Measurements from ENCODE around the gene KCNT1. TPM values are rescaled to one million over a fixed set of nuclear protein-coding genes. Genes with fewer than 3 reads are reported as not detected.
A peak's percentile ranks its signal among the peaks of the same experiment; 100 is the strongest.

The KCNT1 gene
- total and polyA plus RNA-seq, 4 experiments from 2014 or later: 0.06 to 0.20 TPM; not detected in 2

DNA sequence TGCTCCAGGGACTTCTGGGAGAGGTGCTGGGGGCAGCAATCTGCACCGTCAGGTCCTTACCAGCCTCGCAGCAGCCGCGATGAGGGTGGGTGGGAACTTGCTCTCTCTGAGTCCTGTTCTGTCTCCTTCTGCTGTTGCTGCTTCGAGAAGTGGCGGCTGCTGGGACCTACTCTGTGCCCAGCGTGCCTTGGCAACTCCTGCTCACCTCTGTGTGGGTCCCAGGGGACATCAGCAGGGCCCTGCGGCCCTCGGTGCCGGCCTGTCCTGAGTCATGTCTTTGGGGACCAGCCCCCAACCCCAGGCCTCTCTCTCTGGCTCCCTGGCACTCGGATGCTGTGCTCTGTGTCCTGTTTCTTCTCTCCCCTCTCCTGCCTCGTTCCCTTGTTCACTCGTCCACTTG is 49.5 kb downstream of the KCNT1 start:
- Mint-ChIP-seq H3K9me3 (peaks cover 0 to 6% (median 0%) of the 10 kb centered on the region in 8 donors), H3K4me1 (no peaks in the 10 kb centered on the region), H3K4me3 (no peak overlapping the region), H3K27ac (peak overlapping the region in 1 of 7 donors; percentile 59), H3K27me3 (peaks cover 2 to 4% of the 10 kb centered on the region in 2 donors), H3K36me3 (no peaks in the 10 kb centered on the region)
- H3K27me3 ChIP-seq (ENCODE audit: insufficient read depth, low read length): no peaks in the 10 kb centered on the region
- no peak overlapping the region for H3K4me3 ChIP-seq (ENCODE audit: low read length in 2 of 2)
- H3K36me3 ChIP-seq (ENCODE audit: insufficient read depth, low read length): no peaks in the 10 kb centered on the region
- POLR2A ChIA-PET (ENCODE audit: partially characterized antibody): no interaction called here
- CTCF ChIA-PET (ENCODE audit: partially characterized antibody): no interaction called here
- intact Hi-C loops (cut with micrococcal nuclease): no loop called here
- no peak overlapping the region for H3K27ac ChIP-seq (ENCODE audit: low read depth, low read length)
- H3K9me3 ChIP-seq (ENCODE audit: control insufficient read depth in 1 of 2, low read length in 2 of 2): peaks cover 0 to 4% of the 10 kb centered on the region in 2 donors
- no peaks in the 10 kb centered on the region for H3K4me1 ChIP-seq (ENCODE audit: insufficient read depth, low read length)
- no peak for DNase-seq

DNA sequence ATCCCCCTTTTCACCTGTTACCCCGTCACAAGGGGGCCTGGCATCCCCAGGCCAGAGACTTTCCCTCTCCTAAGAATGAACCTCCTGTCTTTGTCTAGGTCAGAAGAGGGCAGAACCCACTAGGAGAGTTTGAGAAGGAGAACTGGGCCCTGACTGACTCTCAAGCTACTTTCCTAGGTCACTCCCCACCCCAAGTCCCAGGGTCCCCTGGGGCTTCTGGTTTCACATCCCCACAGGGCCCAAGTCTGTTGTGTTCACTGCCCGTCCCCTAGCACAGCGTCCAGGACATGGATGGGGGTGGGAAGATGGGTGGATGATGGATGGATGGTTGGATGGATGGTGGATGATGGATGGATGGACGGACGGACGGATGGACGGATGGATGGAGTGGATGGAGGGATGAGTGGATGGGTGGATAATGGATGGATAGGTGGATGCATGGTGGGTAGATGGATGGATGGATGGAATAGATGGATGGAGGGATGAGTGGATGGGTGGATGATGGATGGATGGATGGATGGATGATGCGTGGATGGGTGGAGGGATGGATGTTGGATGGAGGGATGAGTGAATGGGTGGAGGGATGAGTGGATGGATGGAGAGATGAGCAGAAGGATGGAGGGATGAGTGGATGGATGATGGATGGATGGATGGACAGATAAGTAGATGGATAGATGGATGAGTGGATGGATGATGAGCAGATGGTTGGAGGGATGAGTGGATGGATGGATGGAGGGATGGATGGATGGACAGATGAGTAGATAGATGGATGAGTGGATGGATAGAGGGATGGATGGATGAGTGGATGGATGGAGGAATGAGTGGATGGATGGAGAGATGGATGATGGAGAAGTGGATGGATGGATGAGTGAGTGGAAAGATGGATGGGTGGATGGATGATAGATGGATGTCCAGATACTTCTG is 50.6 kb downstream of the KCNT1 start:
- Mint-ChIP-seq H3K4me1 (no peaks in the 10 kb centered on the region), H3K9me3 (peaks cover 0 to 6% (median 0%) of the 10 kb centered on the region in 8 donors), H3K27me3 (peaks cover 2% of the 10 kb centered on the region in 2 donors), H3K36me3 (no peaks in the 10 kb centered on the region), H3K27ac (peak overlapping the region in 1 of 7 donors; percentile 71), H3K4me3 (no peak overlapping the region)
- no peaks in the 10 kb centered on the region for H3K27me3 ChIP-seq (ENCODE audit: insufficient read depth, low read length)
- peaks cover 0 to 4% of the 10 kb centered on the region in 2 donors for H3K9me3 ChIP-seq (ENCODE audit: control insufficient read depth in 1 of 2, low read length in 2 of 2)
- no peak for DNase-seq
- H3K4me1 ChIP-seq (ENCODE audit: insufficient read depth, low read length): no peaks in the 10 kb centered on the region
- POLR2A ChIA-PET (ENCODE audit: partially characterized antibody): no interaction called here
- H3K4me3 ChIP-seq (ENCODE audit: low read length in 2 of 2): no peak overlapping the region
- no peaks in the 10 kb centered on the region for H3K36me3 ChIP-seq (ENCODE audit: insufficient read depth, low read length)
- intact Hi-C loops (cut with micrococcal nuclease): no loop called here
- no peak overlapping the region for H3K27ac ChIP-seq (ENCODE audit: low read depth, low read length)
- CTCF ChIA-PET (ENCODE audit: partially characterized antibody): no interaction called here

DNA sequence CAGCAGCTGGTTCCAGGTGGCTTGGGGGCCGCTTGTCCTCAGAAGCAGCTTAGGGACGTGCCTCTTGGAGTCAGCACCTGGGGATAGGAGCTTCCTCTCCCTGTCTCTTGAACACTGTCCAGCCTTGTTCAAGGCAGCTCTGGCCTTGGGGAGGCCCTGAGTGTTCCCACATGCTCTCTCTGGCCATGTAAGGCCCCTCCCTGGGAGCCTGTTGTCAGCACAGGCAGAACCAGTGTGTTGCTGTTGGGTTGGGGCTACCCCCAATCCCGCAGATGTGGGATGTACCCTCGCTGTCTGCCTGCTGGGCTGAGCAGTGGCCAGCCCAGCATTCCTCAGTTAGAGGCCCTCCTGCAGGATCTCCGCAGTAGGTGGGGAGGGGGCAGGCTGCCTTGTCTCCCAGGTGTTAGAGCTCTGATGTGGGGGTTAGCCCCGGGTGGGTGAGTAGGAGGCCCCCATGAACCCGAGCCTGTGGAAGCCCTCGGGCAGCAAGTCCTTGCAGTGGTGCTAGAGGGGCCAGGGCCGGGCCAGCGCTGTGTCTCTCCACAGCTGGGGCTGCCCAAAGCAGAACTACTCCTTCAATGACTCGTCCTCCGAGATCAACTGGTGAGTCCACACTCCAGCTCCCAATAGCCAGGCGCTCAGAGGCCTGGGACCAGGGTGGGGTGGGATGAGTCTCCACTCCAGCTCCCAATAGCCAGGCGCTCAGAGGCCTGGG is 51.6 kb downstream of the KCNT1 start:
- no peaks in the 10 kb centered on the region for H3K36me3 ChIP-seq (ENCODE audit: insufficient read depth, low read length)
- H3K36me3 Mint-ChIP-seq: no peaks in the 10 kb centered on the region
- peaks cover 0 to 6% (median 0%) of the 10 kb centered on the region in 8 donors for H3K9me3 Mint-ChIP-seq
- H3K27me3 ChIP-seq (ENCODE audit: insufficient read depth, low read length): no peaks in the 10 kb centered on the region
- H3K4me3 ChIP-seq (ENCODE audit: low read length in 2 of 2): no peak overlapping the region
- peaks cover 2% of the 10 kb centered on the region in 2 donors for H3K27me3 Mint-ChIP-seq
- H3K4me1 ChIP-seq (ENCODE audit: insufficient read depth, low read length): no peaks in the 10 kb centered on the region
- no peak for DNase-seq
- no peak overlapping the region for H3K27ac ChIP-seq (ENCODE audit: low read depth, low read length)
- no peak overlapping the region for H3K27ac Mint-ChIP-seq
- intact Hi-C loops (cut with micrococcal nuclease): no loop called here
- no peak overlapping the region for H3K4me3 Mint-ChIP-seq
- POLR2A ChIA-PET (ENCODE audit: partially characterized antibody): no interaction called here
- H3K9me3 ChIP-seq (ENCODE audit: control insufficient read depth in 1 of 2, low read length in 2 of 2): peaks cover 0 to 4% of the 10 kb centered on the region in 2 donors
- CTCF ChIA-PET (ENCODE audit: partially characterized antibody): no interaction called here
- H3K4me1 Mint-ChIP-seq: no peaks in the 10 kb centered on the region

DNA sequence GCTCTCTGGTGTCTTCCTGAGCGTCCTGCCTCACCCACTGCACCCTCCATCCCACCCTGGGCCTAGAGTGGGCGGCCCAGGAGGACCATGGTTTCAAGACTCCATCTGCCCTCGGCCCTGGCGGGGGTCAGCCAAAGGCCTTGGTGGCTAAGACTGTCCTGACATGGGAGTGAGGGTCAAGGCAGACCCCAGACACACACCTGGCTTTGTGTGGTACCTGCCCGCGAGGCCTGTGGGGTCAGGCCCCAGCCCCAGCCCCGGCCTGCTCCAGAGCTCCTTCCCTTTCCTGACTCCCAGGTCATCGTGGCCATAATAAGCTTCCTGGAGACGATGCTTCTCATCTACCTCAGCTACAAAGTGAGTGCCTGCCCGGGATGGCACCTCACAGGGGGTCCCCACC is 54.6 kb downstream of the KCNT1 start:
- H3K4me1 Mint-ChIP-seq: no peaks in the 10 kb centered on the region
- CTCF ChIA-PET (ENCODE audit: partially characterized antibody): no interaction called here
- Histone ChIP-seq H3K9me3 (ENCODE audit: control insufficient read depth in 1 of 2, low read length in 2 of 2) (peaks cover 0 to 4% of the 10 kb centered on the region in 2 donors), H3K27ac (ENCODE audit: low read depth, low read length) (no peak overlapping the region), H3K4me1 (ENCODE audit: insufficient read depth, low read length) (no peaks in the 10 kb centered on the region), H3K27me3 (ENCODE audit: insufficient read depth, low read length) (no peaks in the 10 kb centered on the region), H3K36me3 (ENCODE audit: insufficient read depth, low read length) (no peaks in the 10 kb centered on the region), H3K4me3 (ENCODE audit: low read length in 2 of 2) (no peak overlapping the region)
- H3K36me3 Mint-ChIP-seq: no peaks in the 10 kb centered on the region
- no peak overlapping the region for H3K4me3 Mint-ChIP-seq
- POLR2A ChIA-PET (ENCODE audit: partially characterized antibody): no interaction called here
- no peak for DNase-seq
- peaks cover 0 to 6% (median 0%) of the 10 kb centered on the region in 8 donors for H3K9me3 Mint-ChIP-seq
- intact Hi-C loops (cut with micrococcal nuclease): no loop called here
- peaks cover 2 to 6% of the 10 kb centered on the region in 2 donors for H3K27me3 Mint-ChIP-seq
- no peak overlapping the region for H3K27ac Mint-ChIP-seq

DNA sequence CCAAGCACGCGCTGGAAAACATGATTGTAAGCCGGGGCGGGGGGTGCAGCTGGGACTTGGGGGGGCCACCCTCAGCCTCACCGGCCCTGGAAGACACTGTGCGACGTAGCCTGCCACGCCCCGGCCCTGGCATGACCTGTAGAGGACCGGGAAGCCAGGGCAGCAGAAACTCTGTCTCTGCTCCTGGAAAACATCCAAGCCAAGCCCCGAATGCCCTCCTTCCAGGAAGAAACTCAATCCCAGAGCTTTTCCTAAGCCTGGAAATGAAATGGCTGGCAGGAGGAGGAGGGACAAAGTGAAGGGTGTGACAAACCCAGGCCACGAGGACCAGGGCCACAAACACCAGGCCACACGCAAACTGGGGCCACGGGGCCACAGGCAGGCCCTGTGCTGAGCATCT is 55.4 kb downstream of the KCNT1 start:
- no peak overlapping the region for H3K4me3 Mint-ChIP-seq
- Histone ChIP-seq H3K27me3 (ENCODE audit: insufficient read depth, low read length) (no peaks in the 10 kb centered on the region), H3K4me1 (ENCODE audit: insufficient read depth, low read length) (no peaks in the 10 kb centered on the region), H3K9me3 (ENCODE audit: control insufficient read depth in 1 of 2, low read length in 2 of 2) (peaks cover 0 to 4% of the 10 kb centered on the region in 2 donors), H3K36me3 (ENCODE audit: insufficient read depth, low read length) (no peaks in the 10 kb centered on the region), H3K27ac (ENCODE audit: low read depth, low read length) (no peak overlapping the region), H3K4me3 (ENCODE audit: low read length in 2 of 2) (no peak overlapping the region)
- no peak overlapping the region for H3K27ac Mint-ChIP-seq
- H3K4me1 Mint-ChIP-seq: no peaks in the 10 kb centered on the region
- no peaks in the 10 kb centered on the region for H3K36me3 Mint-ChIP-seq
- H3K27me3 Mint-ChIP-seq: peaks cover 2 to 6% of the 10 kb centered on the region in 2 donors
- ChIA-PET CTCF (ENCODE audit: partially characterized antibody) (no interaction called here), POLR2A (ENCODE audit: partially characterized antibody) (no interaction called here)
- no peak for DNase-seq
- H3K9me3 Mint-ChIP-seq: peaks cover 0 to 6% (median 0%) of the 10 kb centered on the region in 8 donors
- intact Hi-C loops (cut with micrococcal nuclease): no loop called here

DNA sequence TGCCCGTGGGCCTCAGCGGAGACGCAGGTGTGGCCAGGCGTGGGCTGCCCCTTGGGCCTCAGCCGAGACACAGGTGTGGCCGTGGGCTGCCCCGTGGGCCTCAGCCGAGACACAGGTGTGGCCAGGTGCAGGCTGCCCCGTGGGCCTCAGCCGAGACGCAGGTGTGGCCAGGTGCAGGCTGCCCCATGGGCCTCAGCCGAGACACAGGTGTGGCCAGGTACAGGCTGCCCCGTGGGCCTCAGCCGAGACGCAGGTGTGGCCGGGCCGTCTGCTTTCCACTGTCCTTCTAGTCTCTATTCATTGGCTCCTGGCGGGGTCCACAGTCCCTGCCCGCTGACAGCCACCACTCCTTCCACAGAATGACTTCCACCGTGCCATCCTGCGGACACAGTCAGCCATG is 56.1 kb downstream of the KCNT1 start:
- Histone ChIP-seq H3K9me3 (ENCODE audit: control insufficient read depth in 1 of 2, low read length in 2 of 2) (peaks cover 0 to 4% of the 10 kb centered on the region in 2 donors), H3K27ac (ENCODE audit: low read depth, low read length) (no peak overlapping the region), H3K27me3 (ENCODE audit: insufficient read depth, low read length) (no peaks in the 10 kb centered on the region), H3K4me1 (ENCODE audit: insufficient read depth, low read length) (no peaks in the 10 kb centered on the region), H3K4me3 (ENCODE audit: low read length in 2 of 2) (no peak overlapping the region), H3K36me3 (ENCODE audit: insufficient read depth, low read length) (no peaks in the 10 kb centered on the region)
- H3K27ac Mint-ChIP-seq: no peak overlapping the region
- H3K9me3 Mint-ChIP-seq: peaks cover 0 to 4% (median 0%) of the 10 kb centered on the region in 8 donors
- no peaks in the 10 kb centered on the region for H3K36me3 Mint-ChIP-seq
- H3K27me3 Mint-ChIP-seq: peaks cover 0 to 4% of the 10 kb centered on the region in 2 donors
- POLR2A ChIA-PET (ENCODE audit: partially characterized antibody): no interaction called here
- no peak overlapping the region for H3K4me3 Mint-ChIP-seq
- intact Hi-C loops (cut with micrococcal nuclease): no loop called here
- no peaks in the 10 kb centered on the region for H3K4me1 Mint-ChIP-seq
- CTCF ChIA-PET (ENCODE audit: partially characterized antibody): no interaction called here
- no peak for DNase-seq

DNA sequence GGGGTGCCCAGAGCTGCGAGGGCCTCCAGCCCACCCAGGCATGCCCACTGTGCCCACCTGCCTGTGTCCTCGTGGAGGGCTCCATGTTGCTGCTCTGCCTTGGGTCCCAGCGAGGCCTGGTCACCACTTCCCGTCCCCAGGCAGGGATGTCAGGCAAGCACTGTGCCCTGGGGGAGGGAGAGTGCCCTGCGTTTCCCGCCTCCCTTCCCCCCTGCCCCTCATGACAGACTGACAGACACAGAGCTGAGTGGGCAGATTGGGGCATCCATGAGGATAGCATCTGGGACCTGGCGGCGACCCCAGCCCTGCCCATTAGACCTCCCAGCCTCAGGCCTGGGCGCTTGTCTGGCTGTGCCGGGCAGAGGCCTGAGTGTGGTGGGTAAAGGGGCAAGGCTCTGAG is 56.9 kb downstream of the KCNT1 start:
- DNase-seq: no peak
- Mint-ChIP-seq H3K27ac (no peak overlapping the region), H3K4me1 (no peaks in the 10 kb centered on the region), H3K4me3 (no peak overlapping the region), H3K9me3 (peaks cover 0 to 6% (median 0%) of the 10 kb centered on the region in 8 donors), H3K36me3 (no peaks in the 10 kb centered on the region), H3K27me3 (peaks cover 0 to 4% of the 10 kb centered on the region in 2 donors)
- Histone ChIP-seq H3K36me3 (ENCODE audit: insufficient read depth, low read length) (no peaks in the 10 kb centered on the region), H3K4me3 (ENCODE audit: low read length in 2 of 2) (no peak overlapping the region), H3K27ac (ENCODE audit: low read depth, low read length) (no peak overlapping the region), H3K4me1 (ENCODE audit: insufficient read depth, low read length) (no peaks in the 10 kb centered on the region), H3K27me3 (ENCODE audit: insufficient read depth, low read length) (no peaks in the 10 kb centered on the region), H3K9me3 (ENCODE audit: control insufficient read depth in 1 of 2, low read length in 2 of 2) (peaks cover 0 to 4% of the 10 kb centered on the region in 2 donors)
- CTCF ChIA-PET (ENCODE audit: partially characterized antibody): no interaction called here
- intact Hi-C loops (cut with micrococcal nuclease): no loop called here
- POLR2A ChIA-PET (ENCODE audit: partially characterized antibody): no interaction called here
